NT2/D1 (cell line): ENCODE results near the gene KDM4B.

Experiments
- DNase-seq: peaks from one replicate; pipeline ENCODE4 v3.0.0-alpha.2; 2011; ENCODE audit warnings: low read depth, low spot score
- H3K27me3 ChIP-seq: 2 replicates; pipeline ENCODE4 v1.6.0; 2011; ENCODE audit warnings: mild to moderate bottlenecking; ENCODE audit not compliant: insufficient read length, insufficient read depth
- H3K36me3 ChIP-seq: 2 replicates; pipeline ENCODE4 v1.6.1; 2011; ENCODE audit warnings: mild to moderate bottlenecking, low read length, mixed read lengths; ENCODE audit not compliant: insufficient read depth, insufficient read length
- H3K4me1 ChIP-seq: 2 replicates; pipeline ENCODE4 v1.5.1; 2011; ENCODE audit not compliant: insufficient read depth, insufficient read length
- H3K4me3 ChIP-seq: 2 replicates; pipeline ENCODE4 v1.5.1; 2011; ENCODE audit warnings: low read depth; ENCODE audit not compliant: insufficient read length
- H3K9ac ChIP-seq: 2 replicates; pipeline ENCODE4 v1.6.0; 2011; ENCODE audit warnings: low read depth; ENCODE audit not compliant: insufficient read length
- H3K9me3 ChIP-seq: 2 replicates; pipeline ENCODE4 v1.5.1; 2011; ENCODE audit warnings: mild to moderate bottlenecking, low read length; ENCODE audit not compliant: insufficient read depth
- SUZ12 ChIP-seq: IDR thresholded peaks from 2 replicates; pipeline ENCODE4 v1.6.1; 2011; ENCODE audit not compliant: insufficient read length, insufficient read depth; ENCODE audit errors: extremely low read depth
- YY1 ChIP-seq: IDR thresholded peaks from 2 replicates; pipeline ENCODE4 v1.6.1; 2011; ENCODE audit not compliant: insufficient read length, insufficient read depth
- ZNF274 ChIP-seq: IDR thresholded peaks from 2 replicates; pipeline ENCODE4 v1.6.1; 2011; ENCODE audit warnings: mild to moderate bottlenecking, low read depth, low read length

Gene KDM4B

GRCh38 chr19:5141129-5141849 is 172.4 kb downstream of the KDM4B start:
- no peak overlapping the region for H3K4me3 ChIP-seq
- H3K36me3 ChIP-seq, result peaks cover 88% of the 10 kb centered on the region
- H3K9me3 ChIP-seq, result no peaks in the 10 kb centered on the region
- no peak for DNase-seq
- TF ChIP-seq SUZ12 (no peak), YY1 (no peak), ZNF274 (no peak)
- no peak overlapping the region for H3K9ac ChIP-seq
- no peaks in the 10 kb centered on the region for H3K27me3 ChIP-seq
- peaks cover 12% of the 10 kb centered on the region for H3K4me1 ChIP-seq

- peaks cover 12% of the 10 kb centered on the region for H3K4me1 ChIP-seq
- no peak overlapping the region for H3K4me3 ChIP-seq
- no peak overlapping the region for H3K9ac ChIP-seq
- H3K9me3 ChIP-seq, result no peaks in the 10 kb centered on the region
- peaks cover 86% of the 10 kb centered on the region for H3K36me3 ChIP-seq
- TF ChIP-seq YY1 (no peak), SUZ12 (no peak), ZNF274 (no peak)
- H3K27me3 ChIP-seq, result no peaks in the 10 kb centered on the region
- no peak for DNase-seq
These were observed 173.2 kb downstream of the KDM4B start for GRCh38 chr19:5141850-5142724.

GRCh38 chr19:5142725-5143097 is 173.8 kb downstream of the KDM4B start:
- Histone ChIP-seq H3K27me3 (no peaks in the 10 kb centered on the region), H3K9me3 (no peaks in the 10 kb centered on the region), H3K4me3 (no peak overlapping the region), H3K4me1 (peaks cover 14% of the 10 kb centered on the region), H3K36me3 (peaks cover 84% of the 10 kb centered on the region), H3K9ac (no peak overlapping the region)
- no peak for DNase-seq
- TF ChIP-seq SUZ12 (no peak), ZNF274 (no peak), YY1 (no peak)

- no peak for DNase-seq
- TF ChIP-seq SUZ12 (no peak), YY1 (no peak), ZNF274 (no peak)
- Histone ChIP-seq H3K4me3 (no peak overlapping the region), H3K27me3 (no peaks in the 10 kb centered on the region), H3K4me1 (peaks cover 12% of the 10 kb centered on the region), H3K9ac (no peak overlapping the region), H3K36me3 (peaks cover 81% of the 10 kb centered on the region), H3K9me3 (no peaks in the 10 kb centered on the region)
These were observed 174.8 kb downstream of the KDM4B start for GRCh38 chr19:5143471-5144411.

- Histone ChIP-seq H3K27me3 (no peaks in the 10 kb centered on the region), H3K36me3 (peaks cover 78% of the 10 kb centered on the region), H3K4me1 (peaks cover 12% of the 10 kb centered on the region)
These were observed 175.7 kb downstream of the KDM4B start for GRCh38 chr19:5144545-5145179.

GRCh38 chr19:5145521-5146511 is 176.9 kb downstream of the KDM4B start:
- H3K9me3 ChIP-seq, result no peaks in the 10 kb centered on the region
- peaks cover 15% of the 10 kb centered on the region for H3K4me1 ChIP-seq
- DNase-seq, result no peak
- no peak overlapping the region for H3K4me3 ChIP-seq
- H3K9ac ChIP-seq, result no peak overlapping the region
- peaks cover 69% of the 10 kb centered on the region for H3K36me3 ChIP-seq
- TF ChIP-seq SUZ12 (no peak), YY1 (no peak), ZNF274 (no peak)
- no peaks in the 10 kb centered on the region for H3K27me3 ChIP-seq

More at GRCh38 chr19:5144545-5145179, 175.7 kb downstream of the KDM4B start:
- no peak for TF ChIP-seq YY1
- no peak for TF ChIP-seq ZNF274
- TF ChIP-seq SUZ12, result no peak
- Histone ChIP-seq H3K4me3 (no peak overlapping the region), H3K9me3 (no peaks in the 10 kb centered on the region), H3K9ac (no peak overlapping the region)
- DNase-seq, result no peak
